Sigmoid colon (tissue), 3 donors: Measurements from ENCODE around the gene AMFR.

ENCODE experiments used
- POLR2A ChIP-seq, 2 donors: fragments of 450-650 bp; IDR thresholded peaks; one replicate each; pipeline ENCODE4 v1.6.1; 2016; ENCODE audit warnings: antibody characterized with exemption in 2 of 2, mild to moderate bottlenecking in 2 of 2, moderate library complexity in 2 of 2
- TF ChIP-seq, protein P1 (sequence below), 4 experiments: fragments of 450-650 bp in 3 of 4; fragments of 200-600 bp in 1 of 4; IDR thresholded peaks; one replicate each; pipeline ENCODE4 v1.5.1; 2016 to 2019; ENCODE audit warnings: antibody characterized with exemption in 4 of 4, mild to moderate bottlenecking in 3 of 4, moderate library complexity in 2 of 4

DNA sequence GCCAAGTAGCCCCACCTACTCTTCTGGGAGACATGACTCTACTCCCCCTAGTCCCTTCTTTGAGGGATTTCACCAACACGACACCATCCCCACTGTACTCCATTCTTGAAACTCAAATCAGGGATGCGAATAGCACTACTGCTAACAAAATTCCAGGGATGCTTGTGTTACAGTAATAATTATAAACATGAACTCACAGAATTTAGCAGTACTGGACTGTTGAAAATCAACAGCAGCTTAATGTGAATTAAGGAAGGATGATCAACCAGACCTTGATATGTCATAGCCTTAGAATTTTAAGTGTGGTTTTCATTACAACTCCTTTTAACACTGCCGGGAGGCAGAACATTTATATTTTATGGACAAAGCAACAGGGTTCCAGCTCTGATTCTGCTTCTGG is 37.9 kb downstream of the AMFR start:
- TF ChIP-seq, protein P1, sequence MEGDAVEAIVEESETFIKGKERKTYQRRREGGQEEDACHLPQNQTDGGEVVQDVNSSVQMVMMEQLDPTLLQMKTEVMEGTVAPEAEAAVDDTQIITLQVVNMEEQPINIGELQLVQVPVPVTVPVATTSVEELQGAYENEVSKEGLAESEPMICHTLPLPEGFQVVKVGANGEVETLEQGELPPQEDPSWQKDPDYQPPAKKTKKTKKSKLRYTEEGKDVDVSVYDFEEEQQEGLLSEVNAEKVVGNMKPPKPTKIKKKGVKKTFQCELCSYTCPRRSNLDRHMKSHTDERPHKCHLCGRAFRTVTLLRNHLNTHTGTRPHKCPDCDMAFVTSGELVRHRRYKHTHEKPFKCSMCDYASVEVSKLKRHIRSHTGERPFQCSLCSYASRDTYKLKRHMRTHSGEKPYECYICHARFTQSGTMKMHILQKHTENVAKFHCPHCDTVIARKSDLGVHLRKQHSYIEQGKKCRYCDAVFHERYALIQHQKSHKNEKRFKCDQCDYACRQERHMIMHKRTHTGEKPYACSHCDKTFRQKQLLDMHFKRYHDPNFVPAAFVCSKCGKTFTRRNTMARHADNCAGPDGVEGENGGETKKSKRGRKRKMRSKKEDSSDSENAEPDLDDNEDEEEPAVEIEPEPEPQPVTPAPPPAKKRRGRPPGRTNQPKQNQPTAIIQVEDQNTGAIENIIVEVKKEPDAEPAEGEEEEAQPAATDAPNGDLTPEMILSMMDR (IDR thresholded peaks at IDR 0.05): no peak
- TF ChIP-seq POLR2A (IDR thresholded peaks at IDR 0.05): no peak
